NCI-H2196 treated with DMSO at 0.1 percent for 48 hours (cell line): Measurements from ENCODE around the gene FBN3.

ENCODE experiments used
- DNase-seq: peaks from one replicate; lab custom pipeline; 2025; ENCODE audit not compliant: unreplicated experiment; lab: John Stamatoyannopoulos, UW

Gene FBN3

DNA sequence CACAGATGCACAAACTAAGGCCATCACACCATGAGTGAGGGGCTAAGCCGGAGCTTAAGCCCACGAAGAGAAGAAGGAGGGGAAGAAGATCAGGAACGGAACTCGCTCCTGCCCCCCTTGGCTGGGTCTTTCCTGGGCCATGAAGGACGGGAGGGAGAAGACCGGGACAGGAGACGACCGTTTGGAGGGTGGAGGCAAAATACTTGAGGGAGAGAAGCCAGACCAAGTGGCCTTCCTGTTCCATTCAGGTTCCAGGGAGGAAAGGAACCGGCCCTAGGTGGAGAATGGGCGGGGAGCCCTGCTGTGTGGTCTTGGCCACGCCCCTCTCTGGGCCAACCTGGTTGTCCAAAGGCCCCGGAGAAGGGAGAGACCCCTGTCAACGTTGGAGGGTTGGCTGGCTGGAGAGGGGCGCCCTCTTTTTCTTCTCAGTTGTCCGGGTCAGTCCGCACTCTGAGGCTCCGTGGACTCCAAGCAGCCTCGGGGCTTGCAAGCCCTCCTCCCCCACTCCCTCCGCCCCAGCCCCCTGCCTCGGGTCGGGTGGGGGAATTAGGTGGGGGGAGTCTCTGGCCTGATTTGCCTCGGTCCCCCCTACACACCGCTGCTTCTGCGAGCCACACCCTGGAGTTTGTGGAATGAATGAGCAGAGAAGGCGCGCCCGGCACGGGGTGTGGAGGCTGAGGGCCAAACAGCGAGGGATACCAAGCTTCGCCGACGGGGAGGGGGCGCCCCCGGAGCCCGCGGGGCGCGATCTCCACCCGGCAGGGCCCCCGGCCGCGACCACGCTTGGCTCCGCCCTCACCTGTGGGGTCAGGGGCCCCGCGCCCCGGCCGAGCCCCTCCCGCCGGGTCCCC is 757 bp downstream of the FBN3 start:
- no peak for DNase-seq

DNA sequence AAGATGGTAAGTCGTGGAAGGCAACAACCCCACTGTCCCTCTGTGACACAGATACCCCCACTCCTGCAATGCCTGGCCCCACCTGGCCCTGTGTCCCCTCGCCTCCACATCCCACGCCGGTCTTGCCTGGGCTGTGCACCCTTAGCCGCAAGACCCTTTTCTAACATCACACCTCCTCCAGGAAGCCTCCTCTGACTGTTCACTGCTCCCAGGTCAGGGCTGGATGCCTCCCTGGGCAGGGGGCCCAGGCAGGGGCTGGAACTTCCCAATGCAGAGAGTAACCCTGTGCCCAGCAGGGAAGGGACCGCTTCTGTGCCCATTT is 1.3 kb downstream of the FBN3 start:
- no peak for DNase-seq

- no peak for DNase-seq
Observed at GRCh38 chr19:8147582-8147978, 1.8 kb downstream of the FBN3 start.

DNA sequence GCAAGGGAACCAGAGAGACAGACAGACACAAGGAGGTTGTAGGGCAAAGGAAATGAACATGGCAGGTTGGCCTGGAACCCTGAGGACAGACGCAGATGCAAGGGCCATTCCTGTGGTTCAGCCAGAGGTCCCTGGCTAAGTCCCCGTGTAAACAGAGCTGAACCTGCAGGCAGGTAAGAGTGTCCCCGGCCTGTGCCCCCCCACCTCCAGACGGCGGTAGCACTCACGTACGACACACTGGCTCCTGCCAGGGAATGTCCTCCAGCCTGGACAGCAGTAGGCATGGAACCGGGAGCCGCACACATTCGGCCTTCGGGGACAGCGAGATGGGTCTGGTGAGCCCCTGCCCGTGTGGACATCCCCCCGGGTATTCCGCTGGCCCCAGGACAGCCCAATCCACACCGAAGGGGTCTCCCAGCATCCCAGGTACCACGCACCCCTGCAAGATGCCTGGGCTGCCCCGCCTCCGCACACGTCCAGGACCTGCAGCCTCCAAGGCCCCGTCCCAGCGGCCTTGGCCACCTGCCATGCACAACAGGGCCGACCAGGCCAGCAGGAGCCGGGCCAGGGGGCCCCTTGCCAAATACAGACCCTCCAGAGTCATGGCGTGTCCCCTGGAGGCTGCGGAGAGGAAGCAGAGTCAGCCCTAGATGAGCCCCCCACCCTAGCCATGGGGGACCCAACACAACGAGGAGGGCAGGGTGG is 2.4 kb downstream of the FBN3 start:
- DNase-seq = no peak

DNA sequence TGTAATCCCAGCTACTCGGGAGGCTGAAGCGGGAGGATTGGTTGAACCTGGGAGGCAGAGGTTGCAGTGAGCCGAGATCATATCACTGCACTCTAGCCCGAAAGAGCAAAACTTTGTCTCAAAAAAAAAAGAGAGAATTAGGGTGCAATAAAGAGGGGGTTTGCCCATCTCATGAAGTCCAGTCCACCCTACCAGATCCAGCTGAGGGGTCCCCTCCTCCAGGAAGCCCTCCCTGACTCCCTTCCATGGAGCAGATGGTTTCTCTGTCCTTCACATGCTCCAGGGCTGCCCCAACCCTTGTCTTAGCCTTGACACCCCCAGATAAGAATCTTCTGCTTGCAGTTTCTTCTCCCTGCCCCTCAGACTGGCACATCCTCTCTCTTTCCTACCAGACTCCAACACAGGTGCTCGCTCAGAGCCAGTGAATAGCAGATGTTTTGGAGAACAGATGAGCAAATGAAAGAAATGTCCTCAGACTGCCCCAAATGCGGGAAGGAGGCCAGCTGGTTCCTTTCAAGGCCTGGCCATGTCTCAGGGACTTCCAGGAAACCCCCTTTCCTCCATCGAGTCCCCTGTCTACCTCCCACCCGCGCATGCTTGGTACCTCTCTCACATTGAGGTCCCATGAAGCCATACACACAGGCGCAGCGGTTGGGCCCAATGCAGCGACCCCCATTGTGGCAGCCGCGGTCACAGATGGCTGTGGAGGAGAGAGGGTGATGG is 5.0 kb downstream of the FBN3 start:
- no peak for DNase-seq

DNA sequence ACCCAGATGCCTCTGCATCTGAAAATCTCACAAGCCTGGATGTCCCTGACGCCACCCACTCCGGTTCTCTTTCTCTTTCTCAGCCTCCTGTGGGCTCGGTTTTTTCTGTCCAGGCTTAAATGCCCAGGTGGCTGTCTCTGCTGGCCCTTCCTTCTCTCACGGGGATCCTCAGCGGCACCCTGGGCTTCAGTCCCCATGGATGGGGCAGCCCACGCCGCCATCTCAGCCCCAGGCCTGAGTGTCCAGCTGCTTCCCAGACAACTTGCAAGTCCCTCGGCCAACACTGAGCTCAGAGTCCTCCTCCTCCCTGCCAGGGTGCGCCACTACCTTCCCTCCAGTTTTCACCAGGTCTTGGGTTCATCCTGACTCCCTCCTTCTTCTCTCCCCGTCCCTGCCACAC is 6.4 kb downstream of the FBN3 start:
- no peak for DNase-seq

- no peak for DNase-seq
Observed at GRCh38 chr19:8142513-8142900, 6.9 kb downstream of the FBN3 start.

- no peak for DNase-seq
Observed at GRCh38 chr19:8141726-8142512, 7.5 kb downstream of the FBN3 start.

GRCh38 chr19:8138201-8138600 is 11.2 kb downstream of the FBN3 start:
- no peak for DNase-seq

DNA sequence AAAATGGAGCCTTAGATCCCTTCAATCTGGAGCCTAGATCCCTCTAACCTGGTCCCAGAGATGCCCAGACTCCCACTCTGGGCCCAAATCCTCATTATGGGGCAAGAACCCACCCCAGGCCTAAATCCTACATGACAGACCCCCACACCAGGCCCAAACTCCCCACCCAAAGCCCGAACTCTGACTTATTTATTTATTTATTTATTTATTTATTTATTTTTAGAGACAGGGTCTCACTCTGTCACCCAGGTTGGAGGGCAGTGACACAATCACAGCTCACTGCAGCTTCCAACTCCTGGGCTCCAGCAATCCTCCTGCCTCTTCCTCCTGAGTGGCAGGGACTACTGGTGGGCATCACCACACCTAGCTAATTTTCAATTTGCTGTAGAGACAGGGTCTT is 12.0 kb downstream of the FBN3 start:
- no peak for DNase-seq

DNA sequence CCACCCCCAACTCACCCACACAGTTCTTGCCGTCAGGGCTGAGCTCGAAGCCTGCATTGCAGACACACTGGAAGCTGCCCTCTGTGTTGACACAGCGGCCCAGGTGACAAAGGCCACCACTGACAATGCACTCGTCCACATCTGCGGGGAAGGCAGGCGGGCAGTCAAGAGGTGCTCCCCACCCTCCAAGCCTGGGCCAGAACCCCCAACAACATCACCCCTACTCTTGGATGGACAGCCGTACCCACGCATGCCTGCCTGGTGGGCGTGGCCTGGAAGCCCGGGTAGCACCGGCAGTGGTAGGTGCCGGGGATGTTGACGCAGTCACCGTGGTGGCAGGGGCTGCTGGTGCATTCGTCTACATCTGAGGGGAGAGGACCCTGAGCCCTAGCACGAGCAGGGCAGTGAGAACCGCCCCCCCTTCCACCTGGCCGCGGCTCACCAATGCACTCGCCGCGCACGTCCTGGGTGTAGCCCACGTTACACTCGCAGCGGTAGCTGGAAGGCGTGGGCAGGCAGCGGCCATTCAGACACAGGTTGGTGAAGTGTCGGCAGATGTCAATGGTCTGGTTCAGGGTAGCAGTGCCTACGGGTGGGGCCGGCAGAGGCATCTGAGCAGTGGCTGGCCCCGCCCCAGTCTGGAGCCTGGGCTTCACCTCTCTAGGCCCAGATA is 13.3 kb downstream of the FBN3 start:
- DNase-seq = no peak

DNA sequence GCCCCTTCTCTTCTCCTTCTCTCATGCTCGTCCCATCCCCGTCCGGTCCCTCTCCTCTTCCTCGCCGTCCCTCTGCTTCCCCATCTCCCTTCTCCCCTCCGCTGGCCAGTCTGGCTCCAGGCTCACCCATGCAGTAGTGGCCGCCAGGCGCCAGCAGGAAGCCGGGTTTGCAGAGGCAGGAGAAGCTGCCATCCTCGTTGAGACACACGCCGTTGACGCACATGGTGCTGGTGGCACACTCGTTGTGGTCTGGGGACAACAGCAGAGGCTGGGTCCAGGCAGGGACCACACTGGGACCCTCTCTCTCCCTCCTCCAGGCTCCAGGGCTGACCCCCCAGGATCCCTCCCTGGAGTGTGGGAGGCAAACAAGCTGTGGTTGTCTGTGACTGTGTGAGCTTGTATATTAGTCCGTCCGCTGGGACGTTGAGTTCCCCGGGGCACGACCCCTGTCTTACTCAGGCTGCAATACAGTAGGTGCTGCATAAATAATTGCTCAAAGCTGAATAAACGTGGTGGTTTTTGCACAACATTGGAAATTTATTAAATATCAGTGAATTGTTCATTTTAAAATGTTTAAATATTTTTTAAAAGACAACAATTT is 16.4 kb downstream of the FBN3 start:
- no peak for DNase-seq

DNA sequence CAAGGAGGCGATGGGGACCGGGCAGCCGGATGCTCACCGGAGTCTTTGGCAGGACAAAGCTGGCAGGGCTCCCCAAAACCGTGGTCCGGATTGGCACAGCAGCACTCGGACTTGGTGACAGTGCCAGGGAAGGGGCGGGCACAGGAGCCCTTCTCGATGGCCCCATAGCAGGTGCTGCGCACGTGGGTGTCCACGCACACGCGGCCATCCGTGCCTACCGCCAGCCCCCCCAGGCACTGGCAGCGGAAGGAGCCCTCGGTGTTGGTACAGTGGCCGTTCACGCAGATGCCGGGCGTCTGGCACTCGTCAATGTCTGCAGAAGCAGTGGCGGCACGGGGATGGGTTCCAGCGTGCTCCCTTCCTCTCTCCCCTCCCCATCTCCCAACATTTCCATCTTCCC is 17.9 kb downstream of the FBN3 start:
- DNase-seq = no peak

GRCh38 chr19:8129061-8129618 is 20.3 kb downstream of the FBN3 start:
- DNase-seq = no peak

GRCh38 chr19:8128551-8128950 is 20.8 kb downstream of the FBN3 start:
- no peak for DNase-seq

- DNase-seq = no peak
Observed at GRCh38 chr19:8127311-8127710, 22.1 kb downstream of the FBN3 start.

GRCh38 chr19:8126511-8126910 is 22.9 kb downstream of the FBN3 start:
- no peak for DNase-seq

DNA sequence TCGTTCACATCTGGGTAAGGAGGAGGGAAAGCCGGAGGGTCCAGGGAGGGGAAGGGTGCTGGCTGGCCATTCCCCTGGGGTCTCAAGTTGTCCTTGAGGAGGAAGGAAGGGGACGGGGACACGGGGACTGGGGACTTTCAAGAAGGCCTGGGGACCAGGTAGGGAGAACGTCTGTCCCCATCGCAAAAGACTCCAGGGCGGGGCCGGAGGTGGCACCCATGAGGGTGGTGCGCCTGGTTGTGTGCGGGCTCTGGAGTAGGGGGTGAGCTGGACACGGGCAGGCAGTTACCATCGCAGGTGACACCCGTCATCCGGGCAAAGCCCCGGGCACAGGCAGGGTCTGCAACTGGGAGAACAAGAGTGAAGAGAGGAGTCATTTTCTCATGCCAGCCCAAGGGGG is 23.4 kb downstream of the FBN3 start:
- no peak for DNase-seq

GRCh38 chr19:8123683-8124082 is 25.7 kb downstream of the FBN3 start:
- DNase-seq = no peak
